Measurements from ENCODE around the gene ACAD8. TPM values are rescaled to one million over a fixed set of nuclear protein-coding genes. Genes with fewer than 3 reads are reported as not detected.

ACAD8 gene
- total and polyA plus RNA-seq, 2 of the 4 experiments (the other 2 are of a cell fraction) = 11.1 to 21.2 TPM

- Histone ChIP-seq H2BK15ac (ENCODE audit: low read depth, low read length) (no peak overlapping the region), H4K20me1 (ENCODE audit: insufficient read depth, low read length) (no peaks in the 10 kb centered on the region), H3K36me3 (ENCODE audit: control insufficient read depth, insufficient read depth, low read length) (no peaks in the 10 kb centered on the region), H4K5ac (ENCODE audit: low read depth, low read length) (no peak overlapping the region), H2BK5ac (ENCODE audit: low read depth, low read length, poor library complexity, severe bottlenecking) (no peak overlapping the region), H3K9ac (ENCODE audit: low read depth, low read length) (no peak overlapping the region), H3K9me1 (ENCODE audit: insufficient read depth, low read length) (no peaks in the 10 kb centered on the region), H3K27ac (ENCODE audit: insufficient read depth, low read length) (no peak overlapping the region), H3K14ac (replicated peaks; ENCODE audit: low read depth, low read length) (no peak overlapping the region), H3K18ac (ENCODE audit: low read depth, low read length) (no peak overlapping the region), H4K8ac (ENCODE audit: low read depth in 2 of 2, low read length in 2 of 2) (no peak overlapping the region), H2AK5ac (ENCODE audit: low read depth, low read length) (no peak overlapping the region), H3K4me3 (ENCODE audit: insufficient read depth, low read depth, low read length) (no peak overlapping the region), H3K9me3 (ENCODE audit: control insufficient read depth, insufficient read depth, low read length) (no peaks in the 10 kb centered on the region; the same call in 1 of the 2 replicates), H2BK120ac (ENCODE audit: low read depth, low read length) (no peak overlapping the region), H2AFZ (replicated peaks; ENCODE audit: low read length, poor library complexity) (no peak overlapping the region), H3K4me1 (ENCODE audit: control insufficient read depth, insufficient read depth, low read length) (no peaks in the 10 kb centered on the region), H3K23ac (ENCODE audit: low read depth, low read length) (no peak overlapping the region), H3K56ac (ENCODE audit: extremely low read depth, insufficient read depth, low read length) (no peak overlapping the region), H4K91ac (ENCODE audit: insufficient read depth, low read depth, low read length) (no peak overlapping the region), H3K4me2 (ENCODE audit: low read depth, low read length) (no peak overlapping the region), H2AK9ac (replicated peaks; ENCODE audit: low read depth, low read length, poor library complexity) (no peak overlapping the region), H2BK20ac (ENCODE audit: low read depth, low read length) (no peak overlapping the region), H3K79me1 (ENCODE audit: low read depth in 1 of 2, low read length in 2 of 2) (no peaks in the 10 kb centered on the region), H3K27me3 (ENCODE audit: control insufficient read depth, insufficient read depth, low read length) (no peaks in the 10 kb centered on the region), H3K4ac (ENCODE audit: low read depth, low read length) (no peak overlapping the region)
- WGBS, 2 experiments (ENCODE audit: extremely low coverage in 2 of 2, insufficient read length in 1 of 2) = no CpG with 5 or more reads among the region's 12 CpGs
- no TSS peak for BruUV-seq (replicated peaks)
- DNase-seq (no peak), ATAC-seq (ENCODE audit: low read depth) (no peak)
- in situ Hi-C loops (cut with MboI; ENCODE audit: low sequenced_read_pairs) = no loop called here
- intact Hi-C loops (cut with micrococcal nuclease) = no loop called here
- TF ChIP-seq MXI1 (IDR thresholded peaks at IDR 0.05; ENCODE audit: borderline replicate concordance, low read depth, low read length) (no peak), USF2 (IDR thresholded peaks at IDR 0.05; ENCODE audit: low read depth, low read length) (no peak), CEBPB (IDR thresholded peaks at IDR 0.05; ENCODE audit: low read depth, low read length) (no peak), MAFK (IDR thresholded peaks at IDR 0.05; ENCODE audit: low read depth, low read length) (no peak), CHD1 (IDR thresholded peaks at IDR 0.05; ENCODE audit: low read depth, low read length) (no peak), FOS (IDR thresholded peaks at IDR 0.05; ENCODE audit: low read depth, low read length) (no peak), BHLHE40 (IDR thresholded peaks at IDR 0.05; ENCODE audit: low read depth, low read length) (no peak)
- dilution Hi-C loops (cut with HindIII; ENCODE audit: low sequenced_read_pairs, unreplicated experiment) = no loop called here
- ChIA-PET POLR2A (ENCODE audit: unreplicated experiment) (no interaction called here), CTCF (no interaction called here)
Measured at GRCh38 chr11:134289789-134290188, 36.4 kb downstream of the ACAD8 start.

Measured in IMR-90 (cell line).